ENCODE data around the gene BBX.

- TF ChIP-seq CTCF (conservative IDR thresholded peaks at IDR 0.05; ENCODE audit: low read depth, low read length) (no peak), EZH2 (IDR thresholded peaks at IDR 0.05; ENCODE audit: low read length, unreplicated experiment) (no peak), EZH2phosphoT487 (IDR thresholded peaks at IDR 0.05; ENCODE audit: borderline replicate concordance, low read length) (no peak)
These were observed 259.3 kb downstream of the BBX start for GRCh38 chr3:107782054-107782453.
